GM23338 (cell line): ENCODE results near the gene ZNF774. TPM values are rescaled to one million over a fixed set of nuclear protein-coding genes. Genes with fewer than 3 reads are reported as not detected.

Experiments used
- ATAC-seq: fragments of 200-7000 bp; cut with Tn5 transposase; 3 replicates; pipeline ENCODE4 v1.9.1; 2020
- DNase-seq: peaks from one replicate; pipeline ENCODE4 v3.0.0-alpha.2; 2015; ENCODE audit warnings: low spot score
- H2AFZ ChIP-seq: fragments of 200-600 bp; sonication (generic); 2 replicates; pipeline ENCODE4 v1.8.0; 2016; ENCODE audit warnings: antibody characterized with exemption, mild to moderate bottlenecking, moderate library complexity
- H3F3A ChIP-seq: fragments of 200-600 bp; sonication (generic); replicated peaks from 2 replicates; pipeline ENCODE4 v1.8.0; 2017; ENCODE audit warnings: antibody characterized with exemption, mixed run types, low read depth
- H3K27ac ChIP-seq: fragments of 200-600 bp; sonication (generic); 2 replicates; pipeline ENCODE4 v1.6.1; 2016; ENCODE audit warnings: low read depth
- H3K27me3 ChIP-seq: fragments of 200-600 bp; sonication (generic); 2 replicates; pipeline ENCODE4 v1.8.0; 2016; ENCODE audit warnings: mild to moderate bottlenecking, mixed run types, moderate library complexity; ENCODE audit not compliant: insufficient read depth
- H3K36me3 ChIP-seq: fragments of 200-600 bp; sonication (generic); 2 replicates; pipeline ENCODE4 v1.8.0; 2016; ENCODE audit warnings: mild to moderate bottlenecking; ENCODE audit not compliant: insufficient read depth
- H3K4me1 ChIP-seq: fragments of 200-600 bp; sonication (generic); 2 replicates; pipeline ENCODE4 v1.8.0; 2016; ENCODE audit warnings: mild to moderate bottlenecking, moderate library complexity; ENCODE audit not compliant: insufficient read depth
- H3K4me2 ChIP-seq: fragments of 200-600 bp; sonication (generic); 2 replicates; pipeline ENCODE4 v1.7.1; 2017; ENCODE audit warnings: mixed run types
- H3K4me3 ChIP-seq: fragments of 200-600 bp; sonication (generic); 2 replicates; pipeline ENCODE4 v1.6.1; 2016; ENCODE audit warnings: mixed run types
- H3K79me2 ChIP-seq: fragments of 200-600 bp; sonication (generic); replicated peaks from 2 replicates; pipeline ENCODE4 v1.8.0; 2017; ENCODE audit warnings: mild to moderate bottlenecking; ENCODE audit not compliant: insufficient read depth
- H3K9me2 ChIP-seq: fragments of 200-600 bp; sonication (generic); 2 replicates; pipeline ENCODE4 v1.8.0; 2017; ENCODE audit not compliant: insufficient read depth
- H4K20me1 ChIP-seq: fragments of 200-600 bp; sonication (generic); replicated peaks from 2 replicates; pipeline ENCODE4 v1.8.0; 2017; ENCODE audit warnings: mild to moderate bottlenecking; ENCODE audit not compliant: insufficient read depth
- H3K27ac Mint-ChIP-seq: 2 replicates; pipeline ENCODE4 v1.8.0; 2020; ENCODE audit warnings: inconsistent platforms, mild to moderate bottlenecking, moderate library complexity, mixed read lengths
- H3K27me3 Mint-ChIP-seq: 3 replicates; pipeline ENCODE4 v1.8.0; 2022; ENCODE audit warnings: low read depth, mild to moderate bottlenecking, moderate library complexity, mixed read lengths, inconsistent platforms; ENCODE audit not compliant: insufficient read depth, poor library complexity
- H3K36me3 Mint-ChIP-seq: 3 replicates; pipeline ENCODE4 v1.8.0; 2021; ENCODE audit warnings: low read depth, mild to moderate bottlenecking, inconsistent platforms, moderate library complexity, mixed read lengths
- H3K4me1 Mint-ChIP-seq: 3 replicates; pipeline ENCODE4 v1.8.0; 2020; ENCODE audit warnings: mild to moderate bottlenecking, inconsistent platforms, mixed read lengths
- H3K4me3 Mint-ChIP-seq: 3 replicates; pipeline ENCODE4 v1.8.0; 2021; ENCODE audit warnings: moderate library complexity, mild to moderate bottlenecking, inconsistent platforms, mixed read lengths
- H3K9me3 Mint-ChIP-seq: 3 replicates; pipeline ENCODE4 v1.8.0; 2020; ENCODE audit warnings: moderate library complexity, mild to moderate bottlenecking, inconsistent platforms, mixed read lengths
- CREB1 ChIP-seq: fragments of 250-450 bp; sonication (Bioruptor Pico); IDR thresholded peaks from 2 replicates; pipeline ENCODE4 v1.5.0; 2020; ENCODE audit warnings: low read depth, mild to moderate bottlenecking, moderate library complexity
- EZH2 ChIP-seq: fragments of 200-600 bp; sonication (generic); IDR thresholded peaks from one replicate; pipeline ENCODE4 v1.8.0; 2017; ENCODE audit warnings: antibody characterized with exemption, mild to moderate bottlenecking, low read depth; ENCODE audit not compliant: unreplicated experiment
- EZH2phosphoT487 ChIP-seq: fragments of 200-600 bp; sonication (generic); IDR thresholded peaks from one replicate; pipeline ENCODE4 v1.8.1; 2018; ENCODE audit warnings: antibody characterized with exemption; ENCODE audit not compliant: unreplicated experiment
- JUNB ChIP-seq: IDR thresholded peaks from one replicate; pipeline ENCODE4 v1.6.1; 2016; ENCODE audit warnings: antibody characterized with exemption; ENCODE audit not compliant: unreplicated experiment
- NANOG ChIP-seq: IDR thresholded peaks from 2 replicates; pipeline ENCODE4 v1.6.1; 2016; ENCODE audit warnings: antibody characterized with exemption, borderline replicate concordance
- POLR2AphosphoS5 ChIP-seq: IDR thresholded peaks from 2 replicates; pipeline ENCODE4 v1.6.1; 2016; ENCODE audit warnings: antibody characterized with exemption, low read depth
- STAT1 ChIP-seq: IDR thresholded peaks from one replicate; pipeline ENCODE4 v1.6.1; 2016; ENCODE audit warnings: antibody characterized with exemption; ENCODE audit not compliant: unreplicated experiment
- ZNF114 ChIP-seq: fragments of 250-450 bp; sonication (Bioruptor Pico); IDR thresholded peaks from 2 replicates; pipeline ENCODE4 v1.5.0; 2020; ENCODE audit warnings: mild to moderate bottlenecking, moderate library complexity
- ZNF331 ChIP-seq: fragments of 250-450 bp; sonication (Bioruptor Pico); IDR thresholded peaks from 2 replicates; pipeline ENCODE4 v1.5.0; 2020; ENCODE audit warnings: low read depth, mild to moderate bottlenecking, moderate library complexity
- polyA plus RNA-seq: library from polyadenylated mRNA; unstranded; fragments of >200 nt; fragmentation: Nextera tagmentation; extraction: Ambion mirVana; gene quantifications from 2 replicates; pipeline ENCODE4 v1.2.1, GENCODE V29; 2016
- total RNA-seq: library from RNA; depleted of rRNA; stranded (reverse); fragments of >200 nt; shearing (Covaris generic); gene quantifications from 2 replicates; pipeline ENCODE4 v1.2.3, GENCODE V29; 2014
- TF ChIP-seq, protein P1 (sequence below): IDR thresholded peaks from 2 replicates; pipeline ENCODE4 v1.6.1; 2016; ENCODE audit warnings: antibody characterized with exemption
- TF ChIP-seq, protein P2 (sequence below): fragments of 250-450 bp; sonication (Bioruptor Pico); IDR thresholded peaks from 2 replicates; pipeline ENCODE4 v1.5.0; 2020; ENCODE audit warnings: mild to moderate bottlenecking, moderate library complexity
- TF ChIP-seq, protein P3 (sequence below), 2 experiments: fragments of 200-600 bp in 1 of 2; sonication (generic) in 1 of 2; conservative IDR thresholded peaks; 2 replicates each; pipeline versions ENCODE4 v1.5.1 to v1.6.1; 2016 to 2017; ENCODE audit warnings: antibody characterized with exemption in 2 of 2, low read depth in 2 of 2, mild to moderate bottlenecking in 2 of 2, moderate library complexity in 1 of 2
- TF ChIP-seq, protein P4 (sequence below): IDR thresholded peaks from one replicate; pipeline ENCODE4 v1.6.1; 2018; ENCODE audit warnings: antibody characterized with exemption; ENCODE audit not compliant: unreplicated experiment

Gene ZNF774
- total and polyA plus RNA-seq, 2 experiments from 2014 or later, result 0.45 to 1.8 TPM

DNA sequence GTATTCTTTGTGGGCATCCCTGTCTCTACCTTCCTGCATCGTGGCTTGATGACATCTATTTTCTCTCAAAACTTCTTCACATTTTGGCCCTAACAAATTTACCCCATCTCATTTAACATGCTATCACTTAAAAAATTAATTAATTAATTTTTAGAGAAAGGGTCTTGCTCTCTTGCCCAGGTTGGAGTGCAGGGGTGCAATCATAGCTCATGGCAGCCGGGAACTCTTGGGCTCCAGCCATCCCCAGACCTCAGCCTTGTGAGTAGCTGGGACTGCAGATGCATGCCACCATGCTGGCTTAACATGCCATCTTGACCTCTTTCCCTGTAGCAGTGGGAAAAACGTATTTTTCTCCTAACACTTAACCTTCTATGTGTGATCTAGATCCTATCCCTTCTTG is 56.6 kb downstream of the ZNF774 start:
- H3K4me1 ChIP-seq, result peaks cover 58% of the 10 kb centered on the region
- DNase-seq (no peak), ATAC-seq (no peak)
- no peaks in the 10 kb centered on the region for H4K20me1 ChIP-seq
- H3K9me2 ChIP-seq, result no peaks in the 10 kb centered on the region
- peaks cover 1% of the 10 kb centered on the region; the same call in 1 of the 2 replicates for H3F3A ChIP-seq
- no peaks in the 10 kb centered on the region for H3K36me3 ChIP-seq
- no peak for TF ChIP-seq STAT1
- TF ChIP-seq CREB1 (CRISPR knock-in tag), result no peak
- TF ChIP-seq NANOG, result no peak
- no peak for TF ChIP-seq POLR2AphosphoS5
- TF ChIP-seq EZH2, result no peak
- TF ChIP-seq, protein P1, sequence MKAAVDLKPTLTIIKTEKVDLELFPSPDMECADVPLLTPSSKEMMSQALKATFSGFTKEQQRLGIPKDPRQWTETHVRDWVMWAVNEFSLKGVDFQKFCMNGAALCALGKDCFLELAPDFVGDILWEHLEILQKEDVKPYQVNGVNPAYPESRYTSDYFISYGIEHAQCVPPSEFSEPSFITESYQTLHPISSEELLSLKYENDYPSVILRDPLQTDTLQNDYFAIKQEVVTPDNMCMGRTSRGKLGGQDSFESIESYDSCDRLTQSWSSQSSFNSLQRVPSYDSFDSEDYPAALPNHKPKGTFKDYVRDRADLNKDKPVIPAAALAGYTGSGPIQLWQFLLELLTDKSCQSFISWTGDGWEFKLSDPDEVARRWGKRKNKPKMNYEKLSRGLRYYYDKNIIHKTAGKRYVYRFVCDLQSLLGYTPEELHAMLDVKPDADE, result no peak
- TF ChIP-seq, protein P2, sequence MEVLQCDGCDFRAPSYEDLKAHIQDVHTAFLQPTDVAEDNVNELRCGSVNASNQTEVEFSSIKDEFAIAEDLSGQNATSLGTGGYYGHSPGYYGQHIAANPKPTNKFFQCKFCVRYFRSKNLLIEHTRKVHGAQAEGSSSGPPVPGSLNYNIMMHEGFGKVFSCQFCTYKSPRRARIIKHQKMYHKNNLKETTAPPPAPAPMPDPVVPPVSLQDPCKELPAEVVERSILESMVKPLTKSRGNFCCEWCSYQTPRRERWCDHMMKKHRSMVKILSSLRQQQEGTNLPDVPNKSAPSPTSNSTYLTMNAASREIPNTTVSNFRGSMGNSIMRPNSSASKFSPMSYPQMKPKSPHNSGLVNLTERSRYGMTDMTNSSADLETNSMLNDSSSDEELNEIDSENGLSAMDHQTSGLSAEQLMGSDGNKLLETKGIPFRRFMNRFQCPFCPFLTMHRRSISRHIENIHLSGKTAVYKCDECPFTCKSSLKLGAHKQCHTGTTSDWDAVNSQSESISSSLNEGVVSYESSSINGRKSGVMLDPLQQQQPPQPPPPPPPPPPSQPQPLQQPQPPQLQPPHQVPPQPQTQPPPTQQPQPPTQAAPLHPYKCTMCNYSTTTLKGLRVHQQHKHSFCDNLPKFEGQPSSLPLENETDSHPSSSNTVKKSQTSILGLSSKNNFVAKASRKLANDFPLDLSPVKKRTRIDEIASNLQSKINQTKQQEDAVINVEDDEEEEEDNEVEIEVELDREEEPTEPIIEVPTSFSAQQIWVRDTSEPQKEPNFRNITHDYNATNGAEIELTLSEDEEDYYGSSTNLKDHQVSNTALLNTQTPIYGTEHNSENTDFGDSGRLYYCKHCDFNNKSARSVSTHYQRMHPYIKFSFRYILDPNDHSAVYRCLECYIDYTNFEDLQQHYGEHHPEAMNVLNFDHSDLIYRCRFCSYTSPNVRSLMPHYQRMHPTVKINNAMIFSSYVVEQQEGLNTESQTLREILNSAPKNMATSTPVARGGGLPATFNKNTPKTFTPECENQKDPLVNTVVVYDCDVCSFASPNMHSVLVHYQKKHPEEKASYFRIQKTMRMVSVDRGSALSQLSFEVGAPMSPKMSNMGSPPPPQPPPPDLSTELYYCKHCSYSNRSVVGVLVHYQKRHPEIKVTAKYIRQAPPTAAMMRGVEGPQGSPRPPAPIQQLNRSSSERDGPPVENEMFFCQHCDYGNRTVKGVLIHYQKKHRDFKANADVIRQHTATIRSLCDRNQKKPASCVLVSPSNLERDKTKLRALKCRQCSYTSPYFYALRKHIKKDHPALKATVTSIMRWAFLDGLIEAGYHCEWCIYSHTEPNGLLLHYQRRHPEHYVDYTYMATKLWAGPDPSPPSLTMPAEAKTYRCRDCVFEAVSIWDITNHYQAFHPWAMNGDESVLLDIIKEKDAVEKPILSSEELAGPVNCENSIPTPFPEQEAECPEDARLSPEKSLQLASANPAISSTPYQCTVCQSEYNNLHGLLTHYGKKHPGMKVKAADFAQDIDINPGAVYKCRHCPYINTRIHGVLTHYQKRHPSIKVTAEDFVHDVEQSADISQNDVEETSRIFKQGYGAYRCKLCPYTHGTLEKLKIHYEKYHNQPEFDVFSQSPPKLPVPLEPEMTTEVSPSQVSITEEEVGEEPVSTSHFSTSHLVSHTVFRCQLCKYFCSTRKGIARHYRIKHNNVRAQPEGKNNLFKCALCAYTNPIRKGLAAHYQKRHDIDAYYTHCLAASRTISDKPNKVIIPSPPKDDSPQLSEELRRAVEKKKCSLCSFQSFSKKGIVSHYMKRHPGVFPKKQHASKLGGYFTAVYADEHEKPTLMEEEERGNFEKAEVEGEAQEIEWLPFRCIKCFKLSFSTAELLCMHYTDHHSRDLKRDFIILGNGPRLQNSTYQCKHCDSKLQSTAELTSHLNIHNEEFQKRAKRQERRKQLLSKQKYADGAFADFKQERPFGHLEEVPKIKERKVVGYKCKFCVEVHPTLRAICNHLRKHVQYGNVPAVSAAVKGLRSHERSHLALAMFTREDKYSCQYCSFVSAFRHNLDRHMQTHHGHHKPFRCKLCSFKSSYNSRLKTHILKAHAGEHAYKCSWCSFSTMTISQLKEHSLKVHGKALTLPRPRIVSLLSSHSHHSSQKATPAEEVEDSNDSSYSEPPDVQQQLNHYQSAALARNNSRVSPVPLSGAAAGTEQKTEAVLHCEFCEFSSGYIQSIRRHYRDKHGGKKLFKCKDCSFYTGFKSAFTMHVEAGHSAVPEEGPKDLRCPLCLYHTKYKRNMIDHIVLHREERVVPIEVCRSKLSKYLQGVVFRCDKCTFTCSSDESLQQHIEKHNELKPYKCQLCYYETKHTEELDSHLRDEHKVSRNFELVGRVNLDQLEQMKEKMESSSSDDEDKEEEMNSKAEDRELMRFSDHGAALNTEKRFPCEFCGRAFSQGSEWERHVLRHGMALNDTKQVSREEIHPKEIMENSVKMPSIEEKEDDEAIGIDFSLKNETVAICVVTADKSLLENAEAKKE (CRISPR knock-in tag), result no peak
- TF ChIP-seq, protein P3, sequence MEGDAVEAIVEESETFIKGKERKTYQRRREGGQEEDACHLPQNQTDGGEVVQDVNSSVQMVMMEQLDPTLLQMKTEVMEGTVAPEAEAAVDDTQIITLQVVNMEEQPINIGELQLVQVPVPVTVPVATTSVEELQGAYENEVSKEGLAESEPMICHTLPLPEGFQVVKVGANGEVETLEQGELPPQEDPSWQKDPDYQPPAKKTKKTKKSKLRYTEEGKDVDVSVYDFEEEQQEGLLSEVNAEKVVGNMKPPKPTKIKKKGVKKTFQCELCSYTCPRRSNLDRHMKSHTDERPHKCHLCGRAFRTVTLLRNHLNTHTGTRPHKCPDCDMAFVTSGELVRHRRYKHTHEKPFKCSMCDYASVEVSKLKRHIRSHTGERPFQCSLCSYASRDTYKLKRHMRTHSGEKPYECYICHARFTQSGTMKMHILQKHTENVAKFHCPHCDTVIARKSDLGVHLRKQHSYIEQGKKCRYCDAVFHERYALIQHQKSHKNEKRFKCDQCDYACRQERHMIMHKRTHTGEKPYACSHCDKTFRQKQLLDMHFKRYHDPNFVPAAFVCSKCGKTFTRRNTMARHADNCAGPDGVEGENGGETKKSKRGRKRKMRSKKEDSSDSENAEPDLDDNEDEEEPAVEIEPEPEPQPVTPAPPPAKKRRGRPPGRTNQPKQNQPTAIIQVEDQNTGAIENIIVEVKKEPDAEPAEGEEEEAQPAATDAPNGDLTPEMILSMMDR (conservative IDR thresholded peaks at IDR 0.05; ENCODE audit: low read depth in 2 of 2), result no peak
- TF ChIP-seq ZNF331, result no peak
- TF ChIP-seq ZNF114, result no peak
- TF ChIP-seq EZH2phosphoT487, result no peak
- TF ChIP-seq, protein P4, sequence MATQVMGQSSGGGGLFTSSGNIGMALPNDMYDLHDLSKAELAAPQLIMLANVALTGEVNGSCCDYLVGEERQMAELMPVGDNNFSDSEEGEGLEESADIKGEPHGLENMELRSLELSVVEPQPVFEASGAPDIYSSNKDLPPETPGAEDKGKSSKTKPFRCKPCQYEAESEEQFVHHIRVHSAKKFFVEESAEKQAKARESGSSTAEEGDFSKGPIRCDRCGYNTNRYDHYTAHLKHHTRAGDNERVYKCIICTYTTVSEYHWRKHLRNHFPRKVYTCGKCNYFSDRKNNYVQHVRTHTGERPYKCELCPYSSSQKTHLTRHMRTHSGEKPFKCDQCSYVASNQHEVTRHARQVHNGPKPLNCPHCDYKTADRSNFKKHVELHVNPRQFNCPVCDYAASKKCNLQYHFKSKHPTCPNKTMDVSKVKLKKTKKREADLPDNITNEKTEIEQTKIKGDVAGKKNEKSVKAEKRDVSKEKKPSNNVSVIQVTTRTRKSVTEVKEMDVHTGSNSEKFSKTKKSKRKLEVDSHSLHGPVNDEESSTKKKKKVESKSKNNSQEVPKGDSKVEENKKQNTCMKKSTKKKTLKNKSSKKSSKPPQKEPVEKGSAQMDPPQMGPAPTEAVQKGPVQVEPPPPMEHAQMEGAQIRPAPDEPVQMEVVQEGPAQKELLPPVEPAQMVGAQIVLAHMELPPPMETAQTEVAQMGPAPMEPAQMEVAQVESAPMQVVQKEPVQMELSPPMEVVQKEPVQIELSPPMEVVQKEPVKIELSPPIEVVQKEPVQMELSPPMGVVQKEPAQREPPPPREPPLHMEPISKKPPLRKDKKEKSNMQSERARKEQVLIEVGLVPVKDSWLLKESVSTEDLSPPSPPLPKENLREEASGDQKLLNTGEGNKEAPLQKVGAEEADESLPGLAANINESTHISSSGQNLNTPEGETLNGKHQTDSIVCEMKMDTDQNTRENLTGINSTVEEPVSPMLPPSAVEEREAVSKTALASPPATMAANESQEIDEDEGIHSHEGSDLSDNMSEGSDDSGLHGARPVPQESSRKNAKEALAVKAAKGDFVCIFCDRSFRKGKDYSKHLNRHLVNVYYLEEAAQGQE, result no peak
- no peak for TF ChIP-seq JUNB
- peaks cover 7% of the 10 kb centered on the region for H3K27me3 Mint-ChIP-seq
- no peak overlapping the region for H3K4me3 Mint-ChIP-seq
- peaks cover 60% of the 10 kb centered on the region for H3K4me1 Mint-ChIP-seq
- no peak overlapping the region for H2AFZ ChIP-seq
- H3K27ac Mint-ChIP-seq, result no peak overlapping the region
- H3K4me3 ChIP-seq, result no peak overlapping the region
- peaks cover 87% of the 10 kb centered on the region for H3K79me2 ChIP-seq
- H3K27ac ChIP-seq, result no peak overlapping the region
- no peaks in the 10 kb centered on the region for H3K27me3 ChIP-seq
- H3K4me2 ChIP-seq, result no peak overlapping the region
- H3K36me3 Mint-ChIP-seq, result peaks cover 14% of the 10 kb centered on the region
- peaks cover 6% of the 10 kb centered on the region; the same call in 1 of the 3 replicates for H3K9me3 Mint-ChIP-seq
